Esophagus muscularis mucosa (tissue), 3 donors: ENCODE data around the gene RGS16.

Experiments used
- POLR2AphosphoS5 ChIP-seq, 2 donors: sonication (generic); formaldehyde crosslinking; IDR thresholded peaks; one replicate each; pipeline ENCODE4 v1.6.1; 2017; ENCODE audit warnings: antibody characterized with exemption in 2 of 2
- TF ChIP-seq, protein P1 (sequence below), 3 experiments: fragments of 200-600 bp in 2 of 3; fragments of 450-650 bp in 1 of 3; sonication (generic) in 2 of 3; IDR thresholded peaks; one replicate each; pipeline ENCODE4 v1.5.1; 2017 to 2019; ENCODE audit warnings: antibody characterized with exemption in 3 of 3, mild to moderate bottlenecking in 2 of 3, moderate library complexity in 1 of 3

DNA sequence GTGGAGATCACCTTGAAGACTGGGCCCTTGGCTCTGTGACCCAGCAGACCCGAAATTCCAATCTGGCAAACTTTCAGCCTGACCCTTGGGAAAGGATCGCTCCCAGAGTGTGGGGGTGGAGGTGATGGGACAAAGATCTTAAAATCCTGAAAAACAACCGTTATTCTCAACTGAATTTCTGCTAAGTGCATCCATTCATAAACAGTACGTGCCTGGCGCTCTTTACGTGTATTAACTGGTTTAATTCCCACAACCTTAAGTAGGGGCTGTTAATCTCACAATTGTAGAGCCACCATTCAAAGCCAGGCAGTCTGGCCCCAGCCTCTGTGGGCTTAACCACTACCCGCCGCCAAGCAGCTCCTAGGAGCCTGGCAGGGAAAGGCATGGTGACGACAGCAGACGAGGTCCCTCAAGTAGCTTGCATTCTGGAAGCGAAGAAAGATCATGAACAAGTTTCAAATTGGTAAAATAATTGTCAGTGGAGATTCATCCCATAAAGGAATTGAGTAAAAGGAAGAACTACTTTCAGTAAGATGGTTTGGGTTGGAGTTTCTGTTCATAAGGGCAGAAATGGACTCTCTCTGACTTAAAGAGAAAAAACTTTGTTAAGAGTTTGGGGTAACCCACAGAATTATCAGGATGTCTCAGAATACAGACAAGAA lies 11.4 kb upstream of the RGS16 start:
- TF ChIP-seq, protein P1, sequence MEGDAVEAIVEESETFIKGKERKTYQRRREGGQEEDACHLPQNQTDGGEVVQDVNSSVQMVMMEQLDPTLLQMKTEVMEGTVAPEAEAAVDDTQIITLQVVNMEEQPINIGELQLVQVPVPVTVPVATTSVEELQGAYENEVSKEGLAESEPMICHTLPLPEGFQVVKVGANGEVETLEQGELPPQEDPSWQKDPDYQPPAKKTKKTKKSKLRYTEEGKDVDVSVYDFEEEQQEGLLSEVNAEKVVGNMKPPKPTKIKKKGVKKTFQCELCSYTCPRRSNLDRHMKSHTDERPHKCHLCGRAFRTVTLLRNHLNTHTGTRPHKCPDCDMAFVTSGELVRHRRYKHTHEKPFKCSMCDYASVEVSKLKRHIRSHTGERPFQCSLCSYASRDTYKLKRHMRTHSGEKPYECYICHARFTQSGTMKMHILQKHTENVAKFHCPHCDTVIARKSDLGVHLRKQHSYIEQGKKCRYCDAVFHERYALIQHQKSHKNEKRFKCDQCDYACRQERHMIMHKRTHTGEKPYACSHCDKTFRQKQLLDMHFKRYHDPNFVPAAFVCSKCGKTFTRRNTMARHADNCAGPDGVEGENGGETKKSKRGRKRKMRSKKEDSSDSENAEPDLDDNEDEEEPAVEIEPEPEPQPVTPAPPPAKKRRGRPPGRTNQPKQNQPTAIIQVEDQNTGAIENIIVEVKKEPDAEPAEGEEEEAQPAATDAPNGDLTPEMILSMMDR (IDR thresholded peaks at IDR 0.05): no peak
- TF ChIP-seq POLR2AphosphoS5 (IDR thresholded peaks at IDR 0.05): no peak
